Left lung (tissue), 10 donors: Measurements from ENCODE around the gene SULT1C4. TPM values are rescaled to one million over a fixed set of nuclear protein-coding genes. Genes with fewer than 3 reads are reported as not detected.

ENCODE experiments used
- ATAC-seq: fragments of 200-7000 bp; cut with Tn5 transposase; one replicate; pipeline ENCODE4 v1.9.1; 2020; ENCODE audit warnings: moderate library complexity
- DNase-seq, 4 donors: peaks; one replicate each; pipeline ENCODE4 v3.0.0-alpha.2; 2013 to 2020
- H3K27ac ChIP-seq, 2 donors: fragments of 200-600 bp; sonication (generic) in 1 of 2; one replicate each; pipeline versions ENCODE4 v1.5.0 to v1.8.0; 2020 to 2021
- H3K27me3 ChIP-seq, 2 donors: fragments of 200-600 bp; sonication (generic) in 1 of 2; one replicate each; pipeline versions ENCODE4 v1.5.0 to v1.8.0; 2020 to 2021
- H3K36me3 ChIP-seq, 2 donors: fragments of 200-600 bp; sonication (generic) in 1 of 2; one replicate each; pipeline versions ENCODE4 v1.5.0 to v1.8.0; 2020 to 2021
- H3K4me1 ChIP-seq, 2 donors: fragments of 200-600 bp; one replicate each; pipeline ENCODE4 v1.8.0; 2021
- H3K4me3 ChIP-seq, 2 donors: fragments of 200-600 bp; sonication (generic) in 1 of 2; one replicate each; pipeline versions ENCODE4 v1.5.0 to v1.8.0; 2020 to 2021; ENCODE audit warnings: mild to moderate bottlenecking in 1 of 2
- H3K9me3 ChIP-seq, 2 donors: fragments of 200-600 bp; sonication (generic) in 1 of 2; one replicate each; pipeline versions ENCODE4 v1.5.0 to v1.8.0; 2020 to 2021
- intact Hi-C, 2 donors: fragments of 100-400 bp; cut with DNase I; formaldehyde crosslinking; loops; one replicate each; pipeline versions ENCODE4 v1.11.2 to v1.14.2; 2022
- polyA plus RNA-seq, 6 donors: library from polyadenylated mRNA; unstranded; fragments of 120-200 nt; gene quantifications; one replicate each; pipeline ENCODE4 v1.2.1, GENCODE V29; 2013; ENCODE audit not compliant: insufficient read length in 6 of 6
- total RNA-seq, 2 donors: library from RNA; stranded (reverse); fragmentation: NEBNext Ultra II Directional; extraction: Animal tissue kit (Norgen Biotek cat#: 25700); gene quantifications; one replicate each; pipeline ENCODE4 v1.2.1, GENCODE V29; 2021
- TF ChIP-seq, protein P1 (sequence below), 2 donors: fragments of 200-600 bp; sonication (generic) in 1 of 2; IDR thresholded peaks; one replicate each; pipeline versions ENCODE4 v1.5.0 to v1.8.0; 2021; ENCODE audit warnings: antibody characterized with exemption in 2 of 2
- donor health status: DM: no; HTN: yes; CAD: no.
- donor health status: DM: no; HTN: no; CAD: no.

SULT1C4 gene
- total and polyA plus RNA-seq, 8 donors = 3.6 to 91.4 (median 63.5) TPM

DNA sequence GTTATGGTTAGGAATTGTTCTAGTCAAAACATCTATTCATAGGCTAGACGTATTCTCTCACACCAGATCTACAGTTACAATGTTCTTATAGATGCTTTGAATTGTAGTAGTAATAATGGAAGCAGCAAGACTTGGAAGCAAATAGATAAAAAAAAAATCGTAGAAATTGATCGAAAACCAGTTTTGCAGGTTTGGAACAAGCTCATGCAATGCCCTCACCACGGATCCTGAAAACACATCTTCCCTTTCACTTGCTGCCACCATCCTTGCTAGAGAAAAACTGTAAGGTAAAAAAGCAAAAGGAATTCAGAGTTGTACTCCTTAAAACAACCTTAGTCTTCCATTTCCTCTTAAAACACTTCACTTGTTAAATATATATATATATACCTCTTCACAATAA lies 4.4 kb downstream of the SULT1C4 start:
- ATAC-seq (no peak), DNase-seq (no peak)
- Histone ChIP-seq H3K36me3 (peaks cover 0 to 8% of the 10 kb centered on the region in 2 donors), H3K27ac (no peak overlapping the region), H3K4me3 (no peak overlapping the region), H3K4me1 (peaks cover under 1 to 13% of the 10 kb centered on the region in 2 donors), H3K27me3 (no peaks in the 10 kb centered on the region), H3K9me3 (no peaks in the 10 kb centered on the region)
- TF ChIP-seq, protein P1, sequence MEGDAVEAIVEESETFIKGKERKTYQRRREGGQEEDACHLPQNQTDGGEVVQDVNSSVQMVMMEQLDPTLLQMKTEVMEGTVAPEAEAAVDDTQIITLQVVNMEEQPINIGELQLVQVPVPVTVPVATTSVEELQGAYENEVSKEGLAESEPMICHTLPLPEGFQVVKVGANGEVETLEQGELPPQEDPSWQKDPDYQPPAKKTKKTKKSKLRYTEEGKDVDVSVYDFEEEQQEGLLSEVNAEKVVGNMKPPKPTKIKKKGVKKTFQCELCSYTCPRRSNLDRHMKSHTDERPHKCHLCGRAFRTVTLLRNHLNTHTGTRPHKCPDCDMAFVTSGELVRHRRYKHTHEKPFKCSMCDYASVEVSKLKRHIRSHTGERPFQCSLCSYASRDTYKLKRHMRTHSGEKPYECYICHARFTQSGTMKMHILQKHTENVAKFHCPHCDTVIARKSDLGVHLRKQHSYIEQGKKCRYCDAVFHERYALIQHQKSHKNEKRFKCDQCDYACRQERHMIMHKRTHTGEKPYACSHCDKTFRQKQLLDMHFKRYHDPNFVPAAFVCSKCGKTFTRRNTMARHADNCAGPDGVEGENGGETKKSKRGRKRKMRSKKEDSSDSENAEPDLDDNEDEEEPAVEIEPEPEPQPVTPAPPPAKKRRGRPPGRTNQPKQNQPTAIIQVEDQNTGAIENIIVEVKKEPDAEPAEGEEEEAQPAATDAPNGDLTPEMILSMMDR (IDR thresholded peaks at IDR 0.05) = no peak
- intact Hi-C loops = no loop called here

DNA sequence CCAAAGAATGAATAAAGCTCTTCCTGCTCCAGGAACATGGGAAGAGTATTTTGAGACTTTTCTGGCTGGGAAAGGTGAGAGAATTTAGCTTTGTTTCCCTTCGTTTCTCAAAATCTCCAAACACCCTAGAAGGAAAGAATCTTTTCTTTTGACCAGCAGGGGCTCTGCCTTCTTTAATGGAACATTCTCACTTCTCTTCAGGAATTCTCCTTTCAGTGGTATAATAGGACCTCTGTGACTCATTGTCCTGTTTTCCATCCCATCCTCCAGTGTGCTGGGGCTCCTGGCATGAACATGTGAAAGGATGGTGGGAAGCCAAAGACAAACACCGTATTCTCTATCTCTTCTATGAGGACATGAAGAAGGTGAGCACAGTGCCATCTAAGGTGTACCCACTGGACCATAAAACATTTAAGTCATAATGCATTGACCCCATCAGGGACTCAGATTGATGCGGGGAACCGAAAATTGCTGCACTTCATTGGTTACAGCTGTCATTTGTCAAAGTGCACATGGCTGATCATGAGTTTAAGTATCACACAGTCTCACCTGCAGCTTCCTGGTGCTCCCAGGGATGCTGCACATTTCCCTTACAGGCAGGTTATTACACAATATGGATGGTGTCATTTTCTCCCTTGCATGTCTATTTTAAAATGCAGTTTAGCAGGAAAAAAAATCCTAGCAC lies 5.5 kb downstream of the SULT1C4 start:
- peaks cover 0 to 2% of the 10 kb centered on the region in 2 donors for H3K4me1 ChIP-seq
- TF ChIP-seq, protein P1 (IDR thresholded peaks at IDR 0.05) = no peak
- H3K27me3 ChIP-seq = no peaks in the 10 kb centered on the region
- no peak overlapping the region for H3K27ac ChIP-seq
- H3K9me3 ChIP-seq = no peaks in the 10 kb centered on the region
- no peak for DNase-seq
- H3K4me3 ChIP-seq = no peak overlapping the region
- peaks cover 0 to 11% of the 10 kb centered on the region in 2 donors for H3K36me3 ChIP-seq
- intact Hi-C loops = no loop called here
- no peak for ATAC-seq

- no peak overlapping the region for H3K27ac ChIP-seq
Measured at GRCh38 chr2:108384662-108385393, 7.1 kb downstream of the SULT1C4 start.

GRCh38 chr2:108385411-108386071 lies 7.8 kb downstream of the SULT1C4 start:
- peaks cover 0 to 17% of the 10 kb centered on the region in 2 donors for H3K36me3 ChIP-seq
- H3K9me3 ChIP-seq = no peaks in the 10 kb centered on the region
- no peak overlapping the region for H3K4me3 ChIP-seq
- TF ChIP-seq, protein P1 (IDR thresholded peaks at IDR 0.05) = no peak
- no peaks in the 10 kb centered on the region for H3K4me1 ChIP-seq
- DNase-seq (no peak), ATAC-seq (no peak)
- intact Hi-C loops = no loop called here
- H3K27me3 ChIP-seq = no peaks in the 10 kb centered on the region
- H3K27ac ChIP-seq = no peak overlapping the region

More at GRCh38 chr2:108384662-108385393, 7.1 kb downstream of the SULT1C4 start:
- TF ChIP-seq, protein P1 (IDR thresholded peaks at IDR 0.05) = no peak
- H3K4me3 ChIP-seq = no peak overlapping the region
- H3K36me3 ChIP-seq = peaks cover 0 to 17% of the 10 kb centered on the region in 2 donors
- H3K4me1 ChIP-seq = no peaks in the 10 kb centered on the region
- intact Hi-C loops = no loop called here
- H3K9me3 ChIP-seq = no peaks in the 10 kb centered on the region
- no peak for DNase-seq
- no peak for ATAC-seq
- H3K27me3 ChIP-seq = no peaks in the 10 kb centered on the region

DNA sequence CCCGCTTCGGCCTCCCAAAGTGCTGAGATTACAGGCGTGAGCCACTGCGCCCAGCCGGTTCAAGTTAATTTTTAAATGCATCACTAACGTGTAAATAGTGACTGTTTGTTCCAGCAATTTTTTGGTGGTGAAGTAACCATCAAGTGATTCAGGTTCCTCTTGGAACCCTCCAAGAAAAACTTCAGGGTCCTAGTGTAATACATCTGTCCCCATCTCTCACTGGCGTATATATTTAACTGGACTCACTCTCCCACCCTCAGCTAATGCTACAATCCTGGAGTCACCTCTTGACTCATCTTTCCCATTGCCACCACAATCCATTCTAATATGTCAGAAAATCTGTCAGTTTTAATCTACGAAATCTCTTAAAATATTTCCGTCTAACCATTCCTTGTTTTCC lies 10.3 kb downstream of the SULT1C4 start:
- no peak for ATAC-seq
- peaks cover 0 to 15% of the 10 kb centered on the region in 2 donors for H3K9me3 ChIP-seq
- H3K27me3 ChIP-seq = no peaks in the 10 kb centered on the region
- intact Hi-C loops = no loop called here
- no peak overlapping the region for H3K27ac ChIP-seq
- TF ChIP-seq, protein P1 (IDR thresholded peaks at IDR 0.05) = no peak
- H3K36me3 ChIP-seq = peaks cover 0 to 17% of the 10 kb centered on the region in 2 donors
- no peak overlapping the region for H3K4me3 ChIP-seq
- DNase-seq = no peak
- H3K4me1 ChIP-seq = no peaks in the 10 kb centered on the region
